ENCODE results near the gene ASPM.

ASPM gene

GRCh38 chr1:197127246-197127912, 19.1 kb downstream of the ASPM start:
- no peak overlapping the region for H4K5ac ChIP-seq (ENCODE audit: low read length)
- no peak overlapping the region for H3K9ac ChIP-seq (ENCODE audit: low read length)
- H3K27me3 ChIP-seq (ENCODE audit: insufficient read depth, low read length, poor library complexity): no peaks in the 10 kb centered on the region
- H3K27ac ChIP-seq (ENCODE audit: low read depth, low read length): no peak overlapping the region
- H2AK5ac ChIP-seq (ENCODE audit: low read length): no peak overlapping the region
- peaks cover 1% of the 10 kb centered on the region for H3K36me3 ChIP-seq (ENCODE audit: control insufficient read depth, insufficient read depth, low read length)
- H2BK120ac ChIP-seq (ENCODE audit: low read depth, low read length): no peak overlapping the region
- no CpG with 5 or more reads among the region's 2 CpGs for WGBS (ENCODE audit: extremely low coverage, insufficient coverage, low lambda C conversion rate)
- no peak overlapping the region for H3K56ac ChIP-seq (ENCODE audit: low read length)
- H3K4me2 ChIP-seq (ENCODE audit: low read length): no peak overlapping the region
- no peaks in the 10 kb centered on the region for H3K4me1 ChIP-seq (ENCODE audit: control insufficient read depth, low read depth, low read length)
- no peak overlapping the region for H4K8ac ChIP-seq (ENCODE audit: low read depth, low read length)
- no peaks in the 10 kb centered on the region for H3K79me1 ChIP-seq (ENCODE audit: low read length)
- H3K79me2 ChIP-seq (ENCODE audit: control insufficient read depth, insufficient read depth, low read length): no peaks in the 10 kb centered on the region
- H2BK5ac ChIP-seq (ENCODE audit: low read length): no peak overlapping the region
- H3K23ac ChIP-seq (ENCODE audit: low read length): no peak overlapping the region
- DNase-seq: no peak
- H3K18ac ChIP-seq (ENCODE audit: low read length): no peak overlapping the region
- no peak overlapping the region for H2BK15ac ChIP-seq (replicated peaks; ENCODE audit: low read depth)
- no peak overlapping the region for H3K4ac ChIP-seq (ENCODE audit: low read depth, low read length)
- H3K4me3 ChIP-seq (ENCODE audit: low read length): no peak overlapping the region

GRCh38 chr1:197126691-197127090, 19.8 kb downstream of the ASPM start:
- Histone ChIP-seq H2AK5ac (ENCODE audit: low read length) (no peak overlapping the region), H3K23ac (ENCODE audit: low read length) (no peak overlapping the region), H4K5ac (ENCODE audit: low read length) (no peak overlapping the region), H2BK15ac (replicated peaks; ENCODE audit: low read depth) (no peak overlapping the region), H3K36me3 (ENCODE audit: control insufficient read depth, insufficient read depth, low read length) (peaks cover 1% of the 10 kb centered on the region), H3K4me2 (ENCODE audit: low read length) (no peak overlapping the region), H3K56ac (ENCODE audit: low read length) (no peak overlapping the region), H3K27ac (ENCODE audit: low read depth, low read length) (no peak overlapping the region), H3K4me1 (ENCODE audit: control insufficient read depth, low read depth, low read length) (no peaks in the 10 kb centered on the region), H3K4ac (ENCODE audit: low read depth, low read length) (no peak overlapping the region), H4K8ac (ENCODE audit: low read depth, low read length) (no peak overlapping the region), H2BK120ac (ENCODE audit: low read depth, low read length) (no peak overlapping the region), H3K79me2 (ENCODE audit: control insufficient read depth, insufficient read depth, low read length) (no peaks in the 10 kb centered on the region), H3K4me3 (ENCODE audit: low read length) (no peak overlapping the region), H3K18ac (ENCODE audit: low read length) (no peak overlapping the region), H3K9ac (ENCODE audit: low read length) (no peak overlapping the region), H2BK5ac (ENCODE audit: low read length) (no peak overlapping the region), H3K27me3 (ENCODE audit: insufficient read depth, low read length, poor library complexity) (no peaks in the 10 kb centered on the region), H3K79me1 (ENCODE audit: low read length) (no peaks in the 10 kb centered on the region)
- DNase-seq: no peak
- no CpG with 5 or more reads among the region's 3 CpGs for WGBS (ENCODE audit: extremely low coverage, insufficient coverage, low lambda C conversion rate)

GRCh38 chr1:197124376-197124775, 22.1 kb downstream of the ASPM start:
- Histone ChIP-seq H3K9ac (ENCODE audit: low read length) (no peak overlapping the region), H3K36me3 (ENCODE audit: control insufficient read depth, insufficient read depth, low read length) (peaks cover 2% of the 10 kb centered on the region)
- WGBS (ENCODE audit: extremely low coverage, insufficient coverage, low lambda C conversion rate): no CpG with 5 or more reads among the region's 1 CpG

GRCh38 chr1:197116156-197116555, 30.3 kb downstream of the ASPM start:
- peaks cover 2% of the 10 kb centered on the region for H3K36me3 ChIP-seq (ENCODE audit: control insufficient read depth, insufficient read depth, low read length)
- H3K23ac ChIP-seq (ENCODE audit: low read length): no peak overlapping the region
- H3K4me3 ChIP-seq (ENCODE audit: low read length): no peak overlapping the region
- no peak overlapping the region for H2BK120ac ChIP-seq (ENCODE audit: low read depth, low read length)
- WGBS (ENCODE audit: extremely low coverage, insufficient coverage, low lambda C conversion rate): no CpG with 5 or more reads among the region's 2 CpGs
- no peaks in the 10 kb centered on the region for H3K79me1 ChIP-seq (ENCODE audit: low read length)
- no peak overlapping the region for H3K18ac ChIP-seq (ENCODE audit: low read length)
- H3K9ac ChIP-seq (ENCODE audit: low read length): no peak overlapping the region
- DNase-seq: no peak
- H3K4me2 ChIP-seq (ENCODE audit: low read length): no peak overlapping the region
- no peak overlapping the region for H2AK5ac ChIP-seq (ENCODE audit: low read length)
- no peak overlapping the region for H3K56ac ChIP-seq (ENCODE audit: low read length)
- no peaks in the 10 kb centered on the region for H3K79me2 ChIP-seq (ENCODE audit: control insufficient read depth, insufficient read depth, low read length)
- H3K27me3 ChIP-seq (ENCODE audit: insufficient read depth, low read length, poor library complexity): no peaks in the 10 kb centered on the region
- H3K27ac ChIP-seq (ENCODE audit: low read depth, low read length): no peak overlapping the region
- H3K4ac ChIP-seq (ENCODE audit: low read depth, low read length): no peak overlapping the region
- H2BK5ac ChIP-seq (ENCODE audit: low read length): no peak overlapping the region
- H2BK15ac ChIP-seq (replicated peaks; ENCODE audit: low read depth): no peak overlapping the region
- no peak overlapping the region for H4K5ac ChIP-seq (ENCODE audit: low read length)
- H3K4me1 ChIP-seq (ENCODE audit: control insufficient read depth, low read depth, low read length): no peaks in the 10 kb centered on the region
- no peak overlapping the region for H4K8ac ChIP-seq (ENCODE audit: low read depth, low read length)

More at GRCh38 chr1:197124376-197124775, 22.1 kb downstream of the ASPM start:
- Histone ChIP-seq H3K27me3 (ENCODE audit: insufficient read depth, low read length, poor library complexity) (no peaks in the 10 kb centered on the region), H3K18ac (ENCODE audit: low read length) (no peak overlapping the region), H2BK120ac (ENCODE audit: low read depth, low read length) (no peak overlapping the region), H2AK5ac (ENCODE audit: low read length) (no peak overlapping the region), H3K4me3 (ENCODE audit: low read length) (no peak overlapping the region), H4K8ac (ENCODE audit: low read depth, low read length) (no peak overlapping the region), H3K56ac (ENCODE audit: low read length) (no peak overlapping the region), H4K5ac (ENCODE audit: low read length) (no peak overlapping the region), H2BK5ac (ENCODE audit: low read length) (no peak overlapping the region), H3K79me2 (ENCODE audit: control insufficient read depth, insufficient read depth, low read length) (no peaks in the 10 kb centered on the region), H3K4me2 (ENCODE audit: low read length) (no peak overlapping the region), H3K79me1 (ENCODE audit: low read length) (no peaks in the 10 kb centered on the region), H3K4ac (ENCODE audit: low read depth, low read length) (no peak overlapping the region), H3K4me1 (ENCODE audit: control insufficient read depth, low read depth, low read length) (no peaks in the 10 kb centered on the region), H3K27ac (ENCODE audit: low read depth, low read length) (no peak overlapping the region), H2BK15ac (replicated peaks; ENCODE audit: low read depth) (no peak overlapping the region), H3K23ac (ENCODE audit: low read length) (no peak overlapping the region)
- no peak for DNase-seq

GRCh38 chr1:197106869-197107268, 39.6 kb downstream of the ASPM start:
- Histone ChIP-seq H3K4ac (ENCODE audit: low read depth, low read length) (no peak overlapping the region), H3K79me2 (ENCODE audit: control insufficient read depth, insufficient read depth, low read length) (no peaks in the 10 kb centered on the region), H3K27ac (ENCODE audit: low read depth, low read length) (no peak overlapping the region), H3K4me3 (ENCODE audit: low read length) (no peak overlapping the region), H4K8ac (ENCODE audit: low read depth, low read length) (no peak overlapping the region), H3K9ac (ENCODE audit: low read length) (no peak overlapping the region), H3K27me3 (ENCODE audit: insufficient read depth, low read length, poor library complexity) (no peaks in the 10 kb centered on the region), H3K36me3 (ENCODE audit: control insufficient read depth, insufficient read depth, low read length) (peaks cover 1% of the 10 kb centered on the region), H2AK5ac (ENCODE audit: low read length) (no peak overlapping the region), H3K18ac (ENCODE audit: low read length) (no peak overlapping the region), H3K4me2 (ENCODE audit: low read length) (no peak overlapping the region), H3K4me1 (ENCODE audit: control insufficient read depth, low read depth, low read length) (no peaks in the 10 kb centered on the region), H4K5ac (ENCODE audit: low read length) (no peak overlapping the region), H3K79me1 (ENCODE audit: low read length) (no peaks in the 10 kb centered on the region), H3K23ac (ENCODE audit: low read length) (no peak overlapping the region), H3K56ac (ENCODE audit: low read length) (no peak overlapping the region), H2BK5ac (ENCODE audit: low read length) (no peak overlapping the region), H2BK120ac (ENCODE audit: low read depth, low read length) (no peak overlapping the region), H2BK15ac (replicated peaks; ENCODE audit: low read depth) (no peak overlapping the region)
- DNase-seq: no peak
- WGBS (ENCODE audit: extremely low coverage, insufficient coverage, low lambda C conversion rate): no CpG with 5 or more reads among the region's 1 CpG

GRCh38 chr1:197103300-197103699, 43.2 kb downstream of the ASPM start:
- DNase-seq: no peak
- H3K4me3 ChIP-seq (ENCODE audit: low read length): no peak overlapping the region
- no peaks in the 10 kb centered on the region for H3K4me1 ChIP-seq (ENCODE audit: control insufficient read depth, low read depth, low read length)
- no peak overlapping the region for H2BK120ac ChIP-seq (ENCODE audit: low read depth, low read length)
- no peaks in the 10 kb centered on the region for H3K27me3 ChIP-seq (ENCODE audit: insufficient read depth, low read length, poor library complexity)
- no peak overlapping the region for H3K23ac ChIP-seq (ENCODE audit: low read length)
- H3K18ac ChIP-seq (ENCODE audit: low read length): no peak overlapping the region
- WGBS (ENCODE audit: extremely low coverage, insufficient coverage, low lambda C conversion rate): no CpG with 5 or more reads among the region's 5 CpGs
- no peak overlapping the region for H2AK5ac ChIP-seq (ENCODE audit: low read length)
- H2BK15ac ChIP-seq (replicated peaks; ENCODE audit: low read depth): no peak overlapping the region
- H3K36me3 ChIP-seq (ENCODE audit: control insufficient read depth, insufficient read depth, low read length): peaks cover 1% of the 10 kb centered on the region
- H4K5ac ChIP-seq (ENCODE audit: low read length): no peak overlapping the region
- no peak overlapping the region for H3K56ac ChIP-seq (ENCODE audit: low read length)
- no peak overlapping the region for H3K27ac ChIP-seq (ENCODE audit: low read depth, low read length)
- no peaks in the 10 kb centered on the region for H3K79me2 ChIP-seq (ENCODE audit: control insufficient read depth, insufficient read depth, low read length)
- no peak overlapping the region for H3K4ac ChIP-seq (ENCODE audit: low read depth, low read length)
- no peak overlapping the region for H3K4me2 ChIP-seq (ENCODE audit: low read length)
- H2BK5ac ChIP-seq (ENCODE audit: low read length): no peak overlapping the region
- no peak overlapping the region for H4K8ac ChIP-seq (ENCODE audit: low read depth, low read length)
- no peak overlapping the region for H3K9ac ChIP-seq (ENCODE audit: low read length)
- H3K79me1 ChIP-seq (ENCODE audit: low read length): no peaks in the 10 kb centered on the region
